ENCODE data around the gene BANP. TPM values are rescaled to one million over a fixed set of nuclear protein-coding genes. Genes with fewer than 3 reads are reported as not detected.

The BANP gene
- total and polyA plus RNA-seq, 2 of the 8 experiments (the other 6 are each of a cell fraction or from before 2014, with no cell fraction given), result 25.8 to 39.8 TPM

DNA sequence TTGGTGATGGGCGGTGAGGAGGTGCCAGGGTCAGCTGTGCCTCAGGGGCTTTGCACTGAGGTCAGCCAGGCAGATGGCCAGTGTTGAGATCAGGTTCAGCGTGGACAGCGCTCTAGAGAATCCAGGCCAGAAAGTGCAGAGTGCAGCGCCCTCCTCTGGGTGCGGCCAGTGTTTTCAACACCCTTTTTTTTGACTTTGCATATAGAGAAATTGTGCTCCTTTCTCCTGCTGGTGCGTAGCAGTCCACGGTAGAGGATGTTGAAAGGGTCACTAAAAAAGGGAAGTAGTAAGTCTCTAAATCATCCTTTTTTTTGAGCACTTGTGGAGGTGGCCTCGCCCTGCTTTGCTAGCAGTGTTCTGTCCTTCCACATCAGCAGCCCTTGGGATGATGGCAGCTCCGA lies 53.9 kb downstream of the BANP start:
- no peaks in the 10 kb centered on the region for H3K27me3 ChIP-seq (replicated peaks in 1 of 4; ENCODE audit: control insufficient read depth in 3 of 4, extremely low read depth in 1 of 4, insufficient read depth in 3 of 4, low read length in 3 of 4)
- no peak overlapping the region for H3K23ac ChIP-seq (ENCODE audit: insufficient read length)
- peaks cover 0 to 12% (median 7%) of the 10 kb centered on the region in 4 experiments; a peak in 5 of 8 replicates for H3K36me3 ChIP-seq (ENCODE audit: control insufficient read depth in 2 of 4, insufficient read depth in 4 of 4, low read length in 3 of 4)
- H4K91ac ChIP-seq (replicated peaks; ENCODE audit: insufficient read length, low read length), result peak overlapping the region; percentile 18
- H3K27ac ChIP-seq (ENCODE audit: low read depth, low read length), result no peak overlapping the region
- H3K56ac ChIP-seq (replicated peaks; ENCODE audit: insufficient read length, low read depth, low read length), result no peak overlapping the region
- H4K8ac ChIP-seq (ENCODE audit: extremely low read depth, insufficient read depth, low read length), result peak overlapping the region; percentile 69; the same call in 1 of the 2 replicates
- H3K9me3 ChIP-seq (ENCODE audit: insufficient read depth in 2 of 2, low read depth in 1 of 2, low read length in 1 of 2), result peaks cover 0 to under 1% of the 10 kb centered on the region in 2 experiments; a peak in 2 of 4 replicates
- no peak overlapping the region for H2AFZ ChIP-seq (ENCODE audit: low read length)
- POLR2A ChIA-PET (ENCODE audit: partially characterized antibody), result interaction anchor here (1.2 kb wide), 1 partner anchor 168 kb away, joined by 3 read pairs; no protein-coding TSS in a partner anchor
- no peak overlapping the region for H4K5ac ChIP-seq (ENCODE audit: insufficient read length, low read depth, low read length)
- no peak overlapping the region for H2BK12ac ChIP-seq (ENCODE audit: low read depth, low read length)
- peaks cover 0 to 3% of the 10 kb centered on the region in 2 experiments; a peak in 2 of 4 replicates for H3K79me2 ChIP-seq (ENCODE audit: control insufficient read depth in 1 of 2, insufficient read depth in 2 of 2, low read length in 2 of 2)
- H3K23me2 ChIP-seq (ENCODE audit: low read depth, low read length), result no peaks in the 10 kb centered on the region
- DNase-seq (ENCODE audit: low read depth in 1 of 2, low spot score in 2 of 2), result peak in 1 of 2 experiments; percentile 70
- no peak overlapping the region for H3K18ac ChIP-seq (ENCODE audit: extremely low read depth, low read length)
- H3K14ac ChIP-seq (ENCODE audit: insufficient read length), result no peak overlapping the region
- no peak overlapping the region for H3K4ac ChIP-seq (replicated peaks; ENCODE audit: insufficient read length, low read depth, low read length)
- peaks cover 0 to 8% (median 2%) of the 10 kb centered on the region in 4 experiments; a peak in 3 of 7 replicates for H3K4me1 ChIP-seq (replicated peaks in 1 of 4; ENCODE audit: control insufficient read depth in 3 of 4, insufficient read depth in 4 of 4, low read length in 3 of 4)
- peaks cover 14% of the 10 kb centered on the region; the same call in 1 of the 2 replicates for H3K79me1 ChIP-seq (ENCODE audit: low read depth, low read length)
- H4K20me1 ChIP-seq (replicated peaks in 1 of 2; ENCODE audit: control insufficient read depth in 1 of 2, insufficient read depth in 2 of 2, low read length in 2 of 2), result peaks cover 0 to 3% of the 10 kb centered on the region in 2 experiments
- H3K9ac ChIP-seq (replicated peaks in 1 of 4; ENCODE audit: extremely low read depth in 1 of 4, low read depth in 3 of 4, low read length in 3 of 4), result no peak overlapping the region
- H3K4me3 ChIP-seq (ENCODE audit: extremely low read depth in 1 of 4, insufficient read depth in 2 of 4, low read depth in 3 of 4, low read length in 4 of 4), result no peak overlapping the region
- no peak overlapping the region for H2BK120ac ChIP-seq (replicated peaks; ENCODE audit: low read depth, low read length)
- no peak overlapping the region for H2BK15ac ChIP-seq (ENCODE audit: low read length)
- H3K4me2 ChIP-seq (ENCODE audit: insufficient read depth in 1 of 2, low read depth in 2 of 2, low read length in 2 of 2), result no peak overlapping the region
- CTCF ChIA-PET (ENCODE audit: partially characterized antibody), result interaction anchor here (0.6 to 4.5 kb wide), 14 partner anchors 8 to 320 kb away, joined by 3 to 27 read pairs (median 4); no protein-coding TSS in a partner anchor
- WGBS, 2 experiments (ENCODE audit: extremely low coverage in 1 of 2, insufficient coverage in 1 of 2, insufficient read length in 1 of 2, insufficient replicate concordance in 2 of 2, low coverage in 1 of 2, low lambda C conversion rate in 2 of 2, missing lambda C conversion rate in 1 of 2), result 82% methylated on average over 9 of the region's 9 CpGs; no CpG with 5 or more reads in 1 of the 2 experiments
- H2BK20ac ChIP-seq (ENCODE audit: low read length), result no peak overlapping the region
- FAIRE-seq, result no peak
- H2AK5ac ChIP-seq (ENCODE audit: low read depth, low read length), result no peak overlapping the region
- H2BK5ac ChIP-seq (ENCODE audit: low read depth, low read length), result no peak overlapping the region; the same call in 1 of the 2 replicates
- no peak for TF ChIP-seq SP2 (IDR thresholded peaks at IDR 0.05; ENCODE audit: low read length)
- TF ChIP-seq TAF1 (IDR thresholded peaks at IDR 0.05; ENCODE audit: low read depth, low read length), result no peak
- no peak for TF ChIP-seq TCF12 (IDR thresholded peaks at IDR 0.05; ENCODE audit: low read depth, low read length)
- no peak for TF ChIP-seq SUZ12 (IDR thresholded peaks at IDR 0.05; ENCODE audit: low read length)
- 0 out of 2 replicates have a peak, but pooled peaks have one; percentile 18 for TF ChIP-seq MAX (IDR thresholded peaks at IDR 0.05)
- no peak for TF ChIP-seq JUN (IDR thresholded peaks at IDR 0.05; ENCODE audit: low read depth, low read length)
- no peak for TF ChIP-seq NANOG (IDR thresholded peaks at IDR 0.05; ENCODE audit: insufficient read depth, low read depth, low read length, poor library complexity, severe bottlenecking)
- TF ChIP-seq RAD21 (IDR thresholded peaks at IDR 0.05 in 1 of 2, conservative IDR thresholded peaks at IDR 0.05 in 1 of 2; ENCODE audit: low read depth in 2 of 2, low read length in 2 of 2), result peak; percentile 76 to 82
- TF ChIP-seq ATF3 (IDR thresholded peaks at IDR 0.05; ENCODE audit: insufficient read depth, low read depth, low read length), result no peak
- TF ChIP-seq E2F6 (IDR thresholded peaks at IDR 0.05), result no peak
- TF ChIP-seq CREB1 (IDR thresholded peaks at IDR 0.05), result no peak
- TF ChIP-seq CHD2 (IDR thresholded peaks at IDR 0.05; ENCODE audit: low read length), result no peak
